ENCODE data around the gene BIN1. TPM values are rescaled to one million over a fixed set of nuclear protein-coding genes. Genes with fewer than 3 reads are reported as not detected.

The BIN1 gene
- total RNA-seq, 1 donor from 2014 or later = 50.2 TPM

DNA sequence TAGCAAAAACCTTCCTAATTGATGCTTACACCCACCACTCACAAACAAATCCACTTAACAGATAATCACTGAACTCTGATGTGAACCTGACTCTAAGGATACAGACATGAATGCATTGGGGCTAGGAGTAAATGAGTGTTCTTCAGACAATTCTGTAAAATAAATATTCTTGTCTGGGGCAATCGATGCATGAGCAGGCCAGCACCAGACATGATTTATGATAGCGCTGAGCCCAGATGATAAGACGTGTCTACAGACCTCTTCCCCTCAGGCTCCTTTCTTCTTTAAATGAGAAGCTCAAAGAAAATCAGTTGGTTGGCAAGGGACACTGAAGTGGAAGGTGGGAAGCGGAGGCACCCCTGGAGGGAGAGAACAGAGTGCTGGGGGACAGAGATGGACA lies 27.3 kb upstream of the BIN1 start:
- H3K27ac ChIP-seq (ENCODE audit: low read depth, low read length) = no peak overlapping the region
- DNase-seq (ENCODE audit: low read depth) = no peak
- H3K9ac ChIP-seq (ENCODE audit: low read length) = no peak overlapping the region
- no peaks in the 10 kb centered on the region for H3K27me3 ChIP-seq (ENCODE audit: insufficient read depth, low read length)
- no peak for TF ChIP-seq CTCF (IDR thresholded peaks at IDR 0.05; ENCODE audit: insufficient read depth, low read depth, low read length)
- TF ChIP-seq EZH2 (IDR thresholded peaks at IDR 0.05; ENCODE audit: insufficient read depth, low read length) = no peak
- no peaks in the 10 kb centered on the region for H3K9me3 Mint-ChIP-seq (ENCODE audit: unreplicated experiment)
- no peak overlapping the region for H3K4me3 Mint-ChIP-seq (ENCODE audit: unreplicated experiment)
- H3K36me3 ChIP-seq (ENCODE audit: insufficient read depth, low read length) = no peaks in the 10 kb centered on the region
- H3K27ac Mint-ChIP-seq (ENCODE audit: unreplicated experiment) = no peak overlapping the region
- H2AFZ ChIP-seq (ENCODE audit: low read depth, low read length) = no peak overlapping the region
- H3K36me3 Mint-ChIP-seq (ENCODE audit: low read depth, unreplicated experiment) = no peaks in the 10 kb centered on the region
- H4K20me1 ChIP-seq (ENCODE audit: insufficient read depth, low read length) = no peaks in the 10 kb centered on the region
- no peak overlapping the region for H3K4me3 ChIP-seq (ENCODE audit: insufficient read depth, low read depth, low read length)
- no peak overlapping the region for H3K4me2 ChIP-seq (ENCODE audit: low read length)
- no peaks in the 10 kb centered on the region for H3K79me2 ChIP-seq (ENCODE audit: insufficient read depth, low read length)
- H3K4me1 Mint-ChIP-seq (ENCODE audit: low read depth, unreplicated experiment) = no peaks in the 10 kb centered on the region
- H3K27me3 Mint-ChIP-seq (ENCODE audit: low read depth, unreplicated experiment) = peaks cover 21% of the 10 kb centered on the region
- no peaks in the 10 kb centered on the region for H3K4me1 ChIP-seq (ENCODE audit: insufficient read depth, low read length)
- no peaks in the 10 kb centered on the region for H3K9me3 ChIP-seq (ENCODE audit: insufficient read depth, low read depth, low read length)
- no peak for FAIRE-seq

DNA sequence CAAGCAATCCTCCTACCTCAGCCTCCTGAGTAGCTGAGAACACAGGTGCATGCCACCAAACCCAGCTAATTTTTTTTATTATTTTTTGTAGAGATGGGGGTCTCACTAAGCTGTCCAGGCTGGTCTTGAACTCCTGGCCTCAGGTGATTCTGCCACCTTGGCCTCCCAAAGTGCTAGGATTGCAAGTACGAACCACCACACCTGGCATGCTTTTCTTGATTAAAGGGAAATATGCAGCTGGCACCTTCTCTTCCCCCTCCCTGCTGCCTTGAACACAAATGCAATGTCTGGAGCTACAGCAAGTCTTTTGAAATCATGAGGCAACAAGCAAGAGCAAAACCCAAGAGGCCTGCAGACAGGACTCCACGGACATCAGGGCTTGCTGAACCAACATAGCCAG lies 26.8 kb upstream of the BIN1 start:
- no peak for FAIRE-seq
- Mint-ChIP-seq H3K4me3 (ENCODE audit: unreplicated experiment) (no peak overlapping the region), H3K4me1 (ENCODE audit: low read depth, unreplicated experiment) (no peaks in the 10 kb centered on the region), H3K9me3 (ENCODE audit: unreplicated experiment) (no peaks in the 10 kb centered on the region), H3K27me3 (ENCODE audit: low read depth, unreplicated experiment) (peaks cover 21% of the 10 kb centered on the region), H3K27ac (ENCODE audit: unreplicated experiment) (no peak overlapping the region), H3K36me3 (ENCODE audit: low read depth, unreplicated experiment) (no peaks in the 10 kb centered on the region)
- no peaks in the 10 kb centered on the region for H3K4me1 ChIP-seq (ENCODE audit: insufficient read depth, low read length)
- no peak overlapping the region for H3K9ac ChIP-seq (ENCODE audit: low read length)
- no peaks in the 10 kb centered on the region for H4K20me1 ChIP-seq (ENCODE audit: insufficient read depth, low read length)
- no peaks in the 10 kb centered on the region for H3K79me2 ChIP-seq (ENCODE audit: insufficient read depth, low read length)
- no peak overlapping the region for H3K4me3 ChIP-seq (ENCODE audit: insufficient read depth, low read depth, low read length)
- TF ChIP-seq EZH2 (IDR thresholded peaks at IDR 0.05; ENCODE audit: insufficient read depth, low read length) (no peak), CTCF (IDR thresholded peaks at IDR 0.05; ENCODE audit: insufficient read depth, low read depth, low read length) (no peak)
- no peak overlapping the region for H3K27ac ChIP-seq (ENCODE audit: low read depth, low read length)
- H3K36me3 ChIP-seq (ENCODE audit: insufficient read depth, low read length) = no peaks in the 10 kb centered on the region
- H3K4me2 ChIP-seq (ENCODE audit: low read length) = no peak overlapping the region
- no peaks in the 10 kb centered on the region for H3K9me3 ChIP-seq (ENCODE audit: insufficient read depth, low read depth, low read length)
- no peak for DNase-seq (ENCODE audit: low read depth)
- H2AFZ ChIP-seq (ENCODE audit: low read depth, low read length) = no peak overlapping the region
- no peaks in the 10 kb centered on the region for H3K27me3 ChIP-seq (ENCODE audit: insufficient read depth, low read length)

GRCh38 chr2:127130421-127130820 lies 23.5 kb upstream of the BIN1 start:
- H3K79me2 ChIP-seq (ENCODE audit: insufficient read depth, low read length) = no peaks in the 10 kb centered on the region
- no peak overlapping the region for H3K4me3 ChIP-seq (ENCODE audit: insufficient read depth, low read depth, low read length)
- no peak overlapping the region for H3K4me2 ChIP-seq (ENCODE audit: low read length)
- Mint-ChIP-seq H3K4me1 (ENCODE audit: low read depth, unreplicated experiment) (no peaks in the 10 kb centered on the region), H3K27ac (ENCODE audit: unreplicated experiment) (no peak overlapping the region), H3K36me3 (ENCODE audit: low read depth, unreplicated experiment) (no peaks in the 10 kb centered on the region), H3K4me3 (ENCODE audit: unreplicated experiment) (no peak overlapping the region), H3K27me3 (ENCODE audit: low read depth, unreplicated experiment) (peaks cover 15% of the 10 kb centered on the region), H3K9me3 (ENCODE audit: unreplicated experiment) (peaks cover 4% of the 10 kb centered on the region)
- no peaks in the 10 kb centered on the region for H4K20me1 ChIP-seq (ENCODE audit: insufficient read depth, low read length)
- no peaks in the 10 kb centered on the region for H3K27me3 ChIP-seq (ENCODE audit: insufficient read depth, low read length)
- no peaks in the 10 kb centered on the region for H3K9me3 ChIP-seq (ENCODE audit: insufficient read depth, low read depth, low read length)
- DNase-seq (ENCODE audit: low read depth) = no peak
- H3K4me1 ChIP-seq (ENCODE audit: insufficient read depth, low read length) = no peaks in the 10 kb centered on the region
- H2AFZ ChIP-seq (ENCODE audit: low read depth, low read length) = no peak overlapping the region
- H3K27ac ChIP-seq (ENCODE audit: low read depth, low read length) = no peak overlapping the region
- no peak overlapping the region for H3K9ac ChIP-seq (ENCODE audit: low read length)
- FAIRE-seq = no peak
- no peaks in the 10 kb centered on the region for H3K36me3 ChIP-seq (ENCODE audit: insufficient read depth, low read length)
- no peak for TF ChIP-seq EZH2 (IDR thresholded peaks at IDR 0.05; ENCODE audit: insufficient read depth, low read length)
- no peak for TF ChIP-seq CTCF (IDR thresholded peaks at IDR 0.05; ENCODE audit: insufficient read depth, low read depth, low read length)

Measured in astrocyte (in vitro differentiated cells and primary cell).